T-helper 22 cell (primary cell): ENCODE results near the gene IFI35.
"Not testable (repeated sequence)": the region's sequence is repeated elsewhere in the genome, so short reads cannot be mapped to it uniquely, and the experiment has no call there.

ENCODE experiments used
- DNase-seq: peaks from one replicate; pipeline ENCODE4 v3.0.0-alpha.2; 2020; ENCODE audit warnings: low read depth

The IFI35 gene

GRCh38 chr17:43006639-43007551 is at the start of gene IFI35:
Gene IFI35 (plus strand): TSS chr17:43006784. CDS start chr17:43006948, 164 bp downstream.
- DNase-seq: peak; percentile 66

GRCh38 chr17:42964161-42964932 is 42.2 kb upstream of the IFI35 start, which contains the start of gene AARSD1:
Gene AARSD1 (minus strand): TSS chr17:42964454. CDS start chr17:42964440, 14 bp downstream.
- peak; percentile 82 for DNase-seq

- no peak for DNase-seq
Observed at GRCh38 chr17:42967925-42968324, 38.7 kb upstream of the IFI35 start.

- no peak for DNase-seq
Observed at GRCh38 chr17:42969001-42969581, 37.5 kb upstream of the IFI35 start.

GRCh38 chr17:42971589-42971988 is 35.0 kb upstream of the IFI35 start:
- DNase-seq: no peak

GRCh38 chr17:42973323-42973722 is 33.3 kb upstream of the IFI35 start:
- not testable (repeated sequence) for DNase-seq

- no peak for DNase-seq
Observed at GRCh38 chr17:42975265-42975664, 31.3 kb upstream of the IFI35 start.

GRCh38 chr17:42975701-42976100 is 30.9 kb upstream of the IFI35 start:
- DNase-seq: not testable (repeated sequence)

GRCh38 chr17:42979511-42980273 is 26.9 kb upstream of the IFI35 start, which contains the start of gene PTGES3L:
Gene PTGES3L (minus strand): TSS chr17:42980080. CDS start chr17:42980053, 27 bp downstream.
- peak; percentile 5 for DNase-seq

GRCh38 chr17:42980274-42980765 is 26.3 kb upstream of the IFI35 start, which contains the start of gene RUNDC1:
Gene RUNDC1 (plus strand): TSS chr17:42980565. CDS start chr17:42980577, 12 bp downstream.
- DNase-seq: peak; percentile 84

- peak; percentile 8 for DNase-seq
Observed at GRCh38 chr17:42980766-42981397, 25.7 kb upstream of the IFI35 start.

GRCh38 chr17:42982266-42982665 is 24.3 kb upstream of the IFI35 start:
- no peak for DNase-seq

GRCh38 chr17:42985225-42985624 is 21.4 kb upstream of the IFI35 start:
- DNase-seq: no peak

- DNase-seq: no peak
Observed at GRCh38 chr17:42989141-42989540, 17.4 kb upstream of the IFI35 start.

- no peak for DNase-seq
Observed at GRCh38 chr17:42989726-42990652, 16.6 kb upstream of the IFI35 start.

- DNase-seq: no peak
Observed at GRCh38 chr17:42991471-42991870, 15.1 kb upstream of the IFI35 start.

- DNase-seq: no peak
Observed at GRCh38 chr17:42992872-42993271, 13.7 kb upstream of the IFI35 start.

GRCh38 chr17:42993913-42994312 is 12.7 kb upstream of the IFI35 start:
- DNase-seq: not testable (repeated sequence)

- DNase-seq: no peak
Observed at GRCh38 chr17:42997390-42997983, 9.1 kb upstream of the IFI35 start.
